SK-N-SH treated with all-trans-retinoic acid at 6 μM for 48 hours (cell line): ENCODE measurements around the gene ASCL3.

ENCODE experiments used
- ATAC-seq: fragments of 200-7000 bp; cut with Tn5 transposase; 3 replicates; pipeline ENCODE4 v1.9.1; 2020; ENCODE audit warnings: mild to moderate bottlenecking, moderate library complexity
- BACH2 ChIP-seq: fragments of 250-450 bp; sonication (Bioruptor Pico); IDR thresholded peaks from 2 replicates; pipeline ENCODE4 v1.9.0; 2021; ENCODE audit warnings: mild to moderate bottlenecking, borderline replicate concordance
- CSDC2 ChIP-seq: fragments of 250-450 bp; sonication (Bioruptor Pico); IDR thresholded peaks from 2 replicates; pipeline ENCODE4 v1.5.0; 2020; ENCODE audit warnings: mild to moderate bottlenecking, moderate library complexity
- ESRRG ChIP-seq: fragments of 250-450 bp; sonication (Bioruptor Pico); IDR thresholded peaks from 2 replicates; pipeline ENCODE4 v1.6.1; 2021; ENCODE audit warnings: mild to moderate bottlenecking
- GLIS3 ChIP-seq: fragments of 250-450 bp; sonication (Bioruptor Pico); IDR thresholded peaks from 2 replicates; pipeline ENCODE4 v1.5.0; 2020; ENCODE audit warnings: mild to moderate bottlenecking, moderate library complexity
- ISL1 ChIP-seq: fragments of 250-450 bp; sonication (Bioruptor Pico); IDR thresholded peaks from 2 replicates; pipeline ENCODE4 v2.1.2; 2022; ENCODE audit warnings: mild to moderate bottlenecking, moderate library complexity
- PPARA ChIP-seq: fragments of 250-450 bp; sonication (Bioruptor Pico); IDR thresholded peaks from 2 replicates; pipeline ENCODE4 v1.5.0; 2020; ENCODE audit warnings: mild to moderate bottlenecking, borderline replicate concordance
- TCF4 ChIP-seq: fragments of 250-450 bp; sonication (Bioruptor Pico); IDR thresholded peaks from 2 replicates; pipeline ENCODE4 v1.8.0; 2021; ENCODE audit warnings: mild to moderate bottlenecking, moderate library complexity, borderline replicate concordance
- ZC3H10 ChIP-seq: fragments of 250-450 bp; sonication (Bioruptor Pico); IDR thresholded peaks from 2 replicates; pipeline ENCODE4 v1.5.1; 2021; ENCODE audit warnings: mild to moderate bottlenecking, moderate library complexity
- ZFP30 ChIP-seq: fragments of 450-650 bp; formaldehyde crosslinking; IDR thresholded peaks from 2 replicates; pipeline ENCODE4 v1.5.0; 2022; ENCODE audit warnings: mild to moderate bottlenecking, moderate library complexity
- ZNF565 ChIP-seq: fragments of 450-650 bp; formaldehyde crosslinking; conservative IDR thresholded peaks from 2 replicates; pipeline ENCODE4 v1.5.0; 2020; ENCODE audit warnings: low read depth, mild to moderate bottlenecking, moderate library complexity
- ZNF70 ChIP-seq: fragments of 450-650 bp; formaldehyde crosslinking; IDR thresholded peaks from 2 replicates; pipeline ENCODE4 v1.5.0; 2020; ENCODE audit warnings: mild to moderate bottlenecking, moderate library complexity
- ZNF8 ChIP-seq: fragments of 450-650 bp; formaldehyde crosslinking; IDR thresholded peaks from 2 replicates; pipeline ENCODE4 v1.5.0; 2020; ENCODE audit warnings: mild to moderate bottlenecking, moderate library complexity
- TF ChIP-seq, protein P1 (sequence below): fragments of 250-450 bp; sonication (Bioruptor Pico); IDR thresholded peaks from 2 replicates; pipeline ENCODE4 v1.8.0; 2020; ENCODE audit warnings: mild to moderate bottlenecking, moderate library complexity, borderline replicate concordance
- TF ChIP-seq, protein P2 (sequence below): fragments of 250-450 bp; sonication (Bioruptor Pico); IDR thresholded peaks from 2 replicates; pipeline ENCODE4 v1.5.0; 2020; ENCODE audit warnings: mild to moderate bottlenecking, moderate library complexity
- TF ChIP-seq, protein P3 (sequence below): fragments of 250-450 bp; sonication (Bioruptor Pico); IDR thresholded peaks from 2 replicates; pipeline ENCODE4 v1.8.0; 2021; ENCODE audit warnings: low read depth, mild to moderate bottlenecking, moderate library complexity, borderline replicate concordance
- TF ChIP-seq, protein P4 (sequence below): fragments of 250-450 bp; sonication (Bioruptor Pico); IDR thresholded peaks from 2 replicates; pipeline ENCODE4 v1.5.1; 2020; ENCODE audit warnings: low read depth, mild to moderate bottlenecking, moderate library complexity
- TF ChIP-seq, protein P5 (sequence below): fragments of 250-450 bp; sonication (Bioruptor Pico); IDR thresholded peaks from 2 replicates; pipeline ENCODE4 v1.5.1; 2021; ENCODE audit warnings: mild to moderate bottlenecking, moderate library complexity

Gene ASCL3

DNA sequence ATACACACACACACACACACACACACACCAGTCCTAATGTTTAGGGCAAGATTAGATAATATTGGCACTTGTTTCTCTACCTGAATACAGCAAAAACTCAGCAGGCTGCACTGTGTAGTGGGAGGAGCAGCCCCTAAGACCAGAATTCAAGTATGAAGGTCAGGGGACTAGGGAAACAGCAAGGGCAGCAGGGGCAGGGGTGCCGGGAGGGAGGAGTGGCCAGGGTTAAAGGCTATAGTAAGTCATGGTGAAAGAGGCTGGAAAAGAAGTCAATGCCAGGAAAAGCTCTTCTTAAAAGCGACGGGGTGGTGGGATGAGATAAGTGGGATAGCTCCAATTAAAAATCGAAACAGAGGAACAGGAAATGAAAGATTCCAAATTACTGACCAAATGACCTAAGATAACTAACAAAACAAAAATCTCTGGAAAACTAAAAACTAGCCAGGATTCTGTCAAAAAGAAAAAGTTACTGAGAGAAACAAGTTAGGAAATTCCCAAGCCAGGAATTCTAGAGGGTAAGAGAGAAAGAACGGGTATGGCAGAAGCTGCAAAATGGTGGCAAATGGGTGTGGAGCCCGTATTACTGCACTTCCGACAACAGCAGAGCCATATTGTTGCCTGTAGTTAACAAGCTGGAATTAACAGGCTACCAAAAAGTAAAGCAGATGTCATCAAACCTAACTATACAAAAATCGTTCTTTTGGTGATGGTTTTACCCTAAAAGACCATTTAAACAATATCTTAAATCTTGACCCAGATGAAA is 1.3 kb downstream of the ASCL3 start:
- no peak for ATAC-seq
- TF ChIP-seq, protein P1, sequence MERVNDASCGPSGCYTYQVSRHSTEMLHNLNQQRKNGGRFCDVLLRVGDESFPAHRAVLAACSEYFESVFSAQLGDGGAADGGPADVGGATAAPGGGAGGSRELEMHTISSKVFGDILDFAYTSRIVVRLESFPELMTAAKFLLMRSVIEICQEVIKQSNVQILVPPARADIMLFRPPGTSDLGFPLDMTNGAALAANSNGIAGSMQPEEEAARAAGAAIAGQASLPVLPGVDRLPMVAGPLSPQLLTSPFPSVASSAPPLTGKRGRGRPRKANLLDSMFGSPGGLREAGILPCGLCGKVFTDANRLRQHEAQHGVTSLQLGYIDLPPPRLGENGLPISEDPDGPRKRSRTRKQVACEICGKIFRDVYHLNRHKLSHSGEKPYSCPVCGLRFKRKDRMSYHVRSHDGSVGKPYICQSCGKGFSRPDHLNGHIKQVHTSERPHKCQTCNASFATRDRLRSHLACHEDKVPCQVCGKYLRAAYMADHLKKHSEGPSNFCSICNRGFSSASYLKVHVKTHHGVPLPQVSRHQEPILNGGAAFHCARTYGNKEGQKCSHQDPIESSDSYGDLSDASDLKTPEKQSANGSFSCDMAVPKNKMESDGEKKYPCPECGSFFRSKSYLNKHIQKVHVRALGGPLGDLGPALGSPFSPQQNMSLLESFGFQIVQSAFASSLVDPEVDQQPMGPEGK = no peak
- TF ChIP-seq, protein P2, sequence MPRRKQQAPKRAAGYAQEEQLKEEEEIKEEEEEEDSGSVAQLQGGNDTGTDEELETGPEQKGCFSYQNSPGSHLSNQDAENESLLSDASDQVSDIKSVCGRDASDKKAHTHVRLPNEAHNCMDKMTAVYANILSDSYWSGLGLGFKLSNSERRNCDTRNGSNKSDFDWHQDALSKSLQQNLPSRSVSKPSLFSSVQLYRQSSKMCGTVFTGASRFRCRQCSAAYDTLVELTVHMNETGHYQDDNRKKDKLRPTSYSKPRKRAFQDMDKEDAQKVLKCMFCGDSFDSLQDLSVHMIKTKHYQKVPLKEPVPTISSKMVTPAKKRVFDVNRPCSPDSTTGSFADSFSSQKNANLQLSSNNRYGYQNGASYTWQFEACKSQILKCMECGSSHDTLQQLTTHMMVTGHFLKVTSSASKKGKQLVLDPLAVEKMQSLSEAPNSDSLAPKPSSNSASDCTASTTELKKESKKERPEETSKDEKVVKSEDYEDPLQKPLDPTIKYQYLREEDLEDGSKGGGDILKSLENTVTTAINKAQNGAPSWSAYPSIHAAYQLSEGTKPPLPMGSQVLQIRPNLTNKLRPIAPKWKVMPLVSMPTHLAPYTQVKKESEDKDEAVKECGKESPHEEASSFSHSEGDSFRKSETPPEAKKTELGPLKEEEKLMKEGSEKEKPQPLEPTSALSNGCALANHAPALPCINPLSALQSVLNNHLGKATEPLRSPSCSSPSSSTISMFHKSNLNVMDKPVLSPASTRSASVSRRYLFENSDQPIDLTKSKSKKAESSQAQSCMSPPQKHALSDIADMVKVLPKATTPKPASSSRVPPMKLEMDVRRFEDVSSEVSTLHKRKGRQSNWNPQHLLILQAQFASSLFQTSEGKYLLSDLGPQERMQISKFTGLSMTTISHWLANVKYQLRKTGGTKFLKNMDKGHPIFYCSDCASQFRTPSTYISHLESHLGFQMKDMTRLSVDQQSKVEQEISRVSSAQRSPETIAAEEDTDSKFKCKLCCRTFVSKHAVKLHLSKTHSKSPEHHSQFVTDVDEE (CRISPR knock-in tag) = no peak
- no peak for TF ChIP-seq ZC3H10 (CRISPR knock-in tag)
- TF ChIP-seq, protein P3, sequence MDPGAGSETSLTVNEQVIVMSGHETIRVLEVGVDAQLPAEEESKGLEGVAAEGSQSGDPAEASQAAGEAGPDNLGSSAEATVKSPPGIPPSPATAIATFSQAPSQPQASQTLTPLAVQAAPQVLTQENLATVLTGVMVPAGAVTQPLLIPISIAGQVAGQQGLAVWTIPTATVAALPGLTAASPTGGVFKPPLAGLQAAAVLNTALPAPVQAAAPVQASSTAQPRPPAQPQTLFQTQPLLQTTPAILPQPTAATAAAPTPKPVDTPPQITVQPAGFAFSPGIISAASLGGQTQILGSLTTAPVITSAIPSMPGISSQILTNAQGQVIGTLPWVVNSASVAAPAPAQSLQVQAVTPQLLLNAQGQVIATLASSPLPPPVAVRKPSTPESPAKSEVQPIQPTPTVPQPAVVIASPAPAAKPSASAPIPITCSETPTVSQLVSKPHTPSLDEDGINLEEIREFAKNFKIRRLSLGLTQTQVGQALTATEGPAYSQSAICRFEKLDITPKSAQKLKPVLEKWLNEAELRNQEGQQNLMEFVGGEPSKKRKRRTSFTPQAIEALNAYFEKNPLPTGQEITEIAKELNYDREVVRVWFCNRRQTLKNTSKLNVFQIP (CRISPR knock-in tag) = no peak

DNA sequence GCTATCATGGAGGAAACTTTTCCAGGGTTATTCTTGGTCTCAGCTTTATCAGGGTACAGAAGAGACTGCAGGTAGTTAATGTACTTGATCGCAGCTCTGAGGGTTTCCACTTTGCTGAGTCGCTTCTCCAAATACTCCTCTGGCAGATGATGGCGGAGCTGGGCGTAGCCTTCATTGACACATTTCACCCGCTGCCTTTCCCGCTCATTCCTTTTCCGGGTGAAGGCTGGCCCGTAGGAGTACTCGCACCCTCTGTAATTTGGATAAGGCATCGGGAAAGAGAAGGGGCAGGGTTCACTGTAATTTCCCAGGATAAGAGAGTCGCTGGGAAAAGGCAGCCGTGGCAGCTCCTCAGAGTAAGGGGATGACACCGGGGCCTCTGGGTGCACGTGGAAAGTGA is 5.2 kb downstream of the ASCL3 start:
- no peak for TF ChIP-seq ZNF8 (CRISPR knock-in tag)
- no peak for TF ChIP-seq ISL1 (CRISPR knock-in tag)
- TF ChIP-seq, protein P1 = no peak
- no peak for TF ChIP-seq ZNF565 (CRISPR knock-in tag)
- no peak for TF ChIP-seq BACH2
- TF ChIP-seq, protein P4, sequence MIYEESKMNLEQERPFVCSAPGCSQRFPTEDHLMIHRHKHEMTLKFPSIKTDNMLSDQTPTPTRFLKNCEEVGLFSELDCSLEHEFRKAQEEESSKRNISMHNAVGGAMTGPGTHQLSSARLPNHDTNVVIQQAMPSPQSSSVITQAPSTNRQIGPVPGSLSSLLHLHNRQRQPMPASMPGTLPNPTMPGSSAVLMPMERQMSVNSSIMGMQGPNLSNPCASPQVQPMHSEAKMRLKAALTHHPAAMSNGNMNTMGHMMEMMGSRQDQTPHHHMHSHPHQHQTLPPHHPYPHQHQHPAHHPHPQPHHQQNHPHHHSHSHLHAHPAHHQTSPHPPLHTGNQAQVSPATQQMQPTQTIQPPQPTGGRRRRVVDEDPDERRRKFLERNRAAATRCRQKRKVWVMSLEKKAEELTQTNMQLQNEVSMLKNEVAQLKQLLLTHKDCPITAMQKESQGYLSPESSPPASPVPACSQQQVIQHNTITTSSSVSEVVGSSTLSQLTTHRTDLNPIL (CRISPR knock-in tag) = no peak
- no peak for TF ChIP-seq ZNF70
- TF ChIP-seq GLIS3 (CRISPR knock-in tag) = no peak
- TF ChIP-seq ZC3H10 (CRISPR knock-in tag) = no peak
- TF ChIP-seq ESRRG (CRISPR knock-in tag) = no peak
- TF ChIP-seq, protein P5, sequence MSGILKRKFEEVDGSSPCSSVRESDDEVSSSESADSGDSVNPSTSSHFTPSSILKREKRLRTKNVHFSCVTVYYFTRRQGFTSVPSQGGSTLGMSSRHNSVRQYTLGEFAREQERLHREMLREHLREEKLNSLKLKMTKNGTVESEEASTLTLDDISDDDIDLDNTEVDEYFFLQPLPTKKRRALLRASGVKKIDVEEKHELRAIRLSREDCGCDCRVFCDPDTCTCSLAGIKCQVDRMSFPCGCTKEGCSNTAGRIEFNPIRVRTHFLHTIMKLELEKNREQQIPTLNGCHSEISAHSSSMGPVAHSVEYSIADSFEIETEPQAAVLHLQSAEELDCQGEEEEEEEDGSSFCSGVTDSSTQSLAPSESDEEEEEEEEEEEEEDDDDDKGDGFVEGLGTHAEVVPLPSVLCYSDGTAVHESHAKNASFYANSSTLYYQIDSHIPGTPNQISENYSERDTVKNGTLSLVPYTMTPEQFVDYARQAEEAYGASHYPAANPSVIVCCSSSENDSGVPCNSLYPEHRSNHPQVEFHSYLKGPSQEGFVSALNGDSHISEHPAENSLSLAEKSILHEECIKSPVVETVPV (CRISPR knock-in tag) = no peak
- TF ChIP-seq, protein P3 (CRISPR knock-in tag) = no peak
- TF ChIP-seq CSDC2 (CRISPR knock-in tag) = no peak
- no peak for TF ChIP-seq PPARA
- TF ChIP-seq ZFP30 (CRISPR knock-in tag) = no peak
- TF ChIP-seq TCF4 = no peak
- no peak for ATAC-seq
